ENCODE data around the gene CYP4F8. TPM values are rescaled to one million over a fixed set of nuclear protein-coding genes. Genes with fewer than 3 reads are reported as not detected.

CYP4F8 gene
- polyA plus RNA-seq, 1 of the 3 experiments (the other 2 are of a cell fraction): not detected

DNA sequence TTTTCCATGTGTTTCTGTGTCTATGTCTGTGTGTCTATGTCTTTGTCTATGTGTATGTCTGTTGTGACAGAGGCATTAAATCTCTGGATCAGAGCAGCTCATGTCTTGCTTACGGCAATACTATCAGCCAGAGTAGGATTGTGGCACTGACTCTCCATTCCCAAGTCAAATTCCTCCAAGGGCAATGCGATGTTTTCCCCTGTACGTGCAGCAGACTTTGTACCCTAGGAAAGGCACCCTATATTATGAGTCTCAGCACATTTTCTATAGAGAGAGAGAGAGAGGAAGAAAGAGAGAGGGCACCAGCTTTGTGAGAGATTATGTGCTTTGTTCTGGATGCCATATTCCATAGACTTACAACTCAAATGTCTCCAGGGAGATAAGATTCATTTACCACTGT lies 36.8 kb downstream of the CYP4F8 start (continued):
- no peak for TF ChIP-seq ZBTB33 (IDR thresholded peaks at IDR 0.05; ENCODE audit: borderline replicate concordance, low read depth)

DNA sequence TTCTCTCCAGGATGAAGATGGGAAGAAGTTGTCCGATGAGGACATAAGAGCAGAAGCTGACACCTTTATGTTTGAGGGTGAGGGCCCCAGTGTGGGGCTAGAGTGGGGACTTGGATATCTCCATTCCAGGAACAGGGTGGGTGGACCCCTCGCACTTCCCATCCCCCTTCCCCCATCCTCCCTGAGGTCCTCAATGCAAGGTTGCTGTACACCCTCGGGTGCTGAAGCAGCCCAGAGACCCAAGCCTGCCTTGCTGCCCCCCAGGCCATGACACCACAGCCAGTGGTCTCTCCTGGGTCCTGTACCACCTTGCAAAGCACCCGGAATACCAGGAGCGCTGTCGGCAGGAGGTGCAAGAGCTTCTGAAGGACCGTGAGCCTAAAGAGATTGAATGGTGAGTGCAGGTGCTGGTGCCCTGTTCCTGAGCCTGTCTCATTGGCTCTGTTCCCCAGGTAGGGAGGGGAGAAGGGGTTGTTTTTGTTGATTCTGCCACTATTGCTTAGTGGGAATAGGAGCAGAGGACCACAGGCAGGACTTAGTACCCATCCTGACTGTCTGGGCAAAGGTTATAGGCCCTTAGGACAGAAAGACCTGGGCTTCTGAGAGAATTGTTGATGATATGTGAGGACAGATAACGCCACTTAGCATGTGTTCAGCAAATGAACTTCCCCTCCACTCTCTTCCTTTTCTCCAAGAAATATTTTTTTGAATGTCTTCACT lies 37.7 kb downstream of the CYP4F8 start:
- ChIA-PET POLR2A (no interaction called here), CTCF (no interaction called here)
- Histone ChIP-seq H3K9me3 (no peaks in the 10 kb centered on the region), H3K27ac (ENCODE audit: low read depth in 2 of 2, low read length in 1 of 2) (no peak overlapping the region), H4K20me1 (ENCODE audit: insufficient read depth) (no peaks in the 10 kb centered on the region), H2AFZ (ENCODE audit: low read depth) (no peak overlapping the region), H3K9ac (no peak overlapping the region), H3F3A (replicated peaks; ENCODE audit: insufficient read depth) (no peaks in the 10 kb centered on the region), H3K4me1 (ENCODE audit: control insufficient read depth in 1 of 2, insufficient read depth in 2 of 2, low read depth in 1 of 2, low read length in 1 of 2) (no peaks in the 10 kb centered on the region), H3K4me2 (no peak overlapping the region), H3K36me3 (replicated peaks in 1 of 2; ENCODE audit: control insufficient read depth in 1 of 2, insufficient read depth in 2 of 2, low read length in 1 of 2) (no peaks in the 10 kb centered on the region), H3K9me2 (no peaks in the 10 kb centered on the region), H3K79me2 (ENCODE audit: insufficient read depth) (no peaks in the 10 kb centered on the region), H3K4me3 (ENCODE audit: low read depth in 2 of 2, low read length in 1 of 2) (no peak overlapping the region), H3K27me3 (ENCODE audit: insufficient read depth) (no peaks in the 10 kb centered on the region)
- 4% methylated on average over 6 of the region's 8 CpGs for WGBS (ENCODE audit: low lambda C conversion rate)
- TF ChIP-seq EP300 (IDR thresholded peaks at IDR 0.05; ENCODE audit: borderline replicate concordance in 1 of 2, low read depth in 1 of 2, low read length in 1 of 2): no peak
- TF ChIP-seq FOXJ3 (CRISPR knock-in tag; IDR thresholded peaks at IDR 0.05): no peak
- TF ChIP-seq, protein P1, sequence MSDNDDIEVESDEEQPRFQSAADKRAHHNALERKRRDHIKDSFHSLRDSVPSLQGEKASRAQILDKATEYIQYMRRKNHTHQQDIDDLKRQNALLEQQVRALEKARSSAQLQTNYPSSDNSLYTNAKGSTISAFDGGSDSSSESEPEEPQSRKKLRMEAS (IDR thresholded peaks at IDR 0.05; ENCODE audit: low read depth): no peak
- TF ChIP-seq, protein P2, sequence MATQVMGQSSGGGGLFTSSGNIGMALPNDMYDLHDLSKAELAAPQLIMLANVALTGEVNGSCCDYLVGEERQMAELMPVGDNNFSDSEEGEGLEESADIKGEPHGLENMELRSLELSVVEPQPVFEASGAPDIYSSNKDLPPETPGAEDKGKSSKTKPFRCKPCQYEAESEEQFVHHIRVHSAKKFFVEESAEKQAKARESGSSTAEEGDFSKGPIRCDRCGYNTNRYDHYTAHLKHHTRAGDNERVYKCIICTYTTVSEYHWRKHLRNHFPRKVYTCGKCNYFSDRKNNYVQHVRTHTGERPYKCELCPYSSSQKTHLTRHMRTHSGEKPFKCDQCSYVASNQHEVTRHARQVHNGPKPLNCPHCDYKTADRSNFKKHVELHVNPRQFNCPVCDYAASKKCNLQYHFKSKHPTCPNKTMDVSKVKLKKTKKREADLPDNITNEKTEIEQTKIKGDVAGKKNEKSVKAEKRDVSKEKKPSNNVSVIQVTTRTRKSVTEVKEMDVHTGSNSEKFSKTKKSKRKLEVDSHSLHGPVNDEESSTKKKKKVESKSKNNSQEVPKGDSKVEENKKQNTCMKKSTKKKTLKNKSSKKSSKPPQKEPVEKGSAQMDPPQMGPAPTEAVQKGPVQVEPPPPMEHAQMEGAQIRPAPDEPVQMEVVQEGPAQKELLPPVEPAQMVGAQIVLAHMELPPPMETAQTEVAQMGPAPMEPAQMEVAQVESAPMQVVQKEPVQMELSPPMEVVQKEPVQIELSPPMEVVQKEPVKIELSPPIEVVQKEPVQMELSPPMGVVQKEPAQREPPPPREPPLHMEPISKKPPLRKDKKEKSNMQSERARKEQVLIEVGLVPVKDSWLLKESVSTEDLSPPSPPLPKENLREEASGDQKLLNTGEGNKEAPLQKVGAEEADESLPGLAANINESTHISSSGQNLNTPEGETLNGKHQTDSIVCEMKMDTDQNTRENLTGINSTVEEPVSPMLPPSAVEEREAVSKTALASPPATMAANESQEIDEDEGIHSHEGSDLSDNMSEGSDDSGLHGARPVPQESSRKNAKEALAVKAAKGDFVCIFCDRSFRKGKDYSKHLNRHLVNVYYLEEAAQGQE (IDR thresholded peaks at IDR 0.05; ENCODE audit: low read depth, low read length): peak; percentile 66; the same call in 1 of the 2 replicates
- DNase-seq: no peak

DNA sequence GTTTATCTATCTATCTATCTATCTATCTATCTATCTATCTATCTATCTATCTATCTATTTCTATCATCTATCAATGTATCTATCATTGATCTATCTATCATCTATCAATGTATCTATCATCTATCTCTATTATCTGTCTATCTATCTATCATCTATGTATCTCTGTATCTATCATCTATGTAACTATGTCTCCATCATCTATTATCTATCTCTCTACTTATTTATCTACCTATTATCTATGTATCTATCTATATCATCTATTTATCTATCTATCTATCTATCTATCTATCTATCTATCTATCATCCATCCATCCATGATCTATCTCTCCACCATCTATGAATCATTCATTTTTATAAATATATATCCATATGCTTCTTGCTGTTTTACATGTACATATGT lies 41.4 kb downstream of the CYP4F8 start:
- Histone ChIP-seq H3K9me2 (no peaks in the 10 kb centered on the region), H3K4me3 (ENCODE audit: low read depth in 2 of 2, low read length in 1 of 2) (no peak overlapping the region), H3K4me2 (no peak overlapping the region), H2AFZ (ENCODE audit: low read depth) (no peak overlapping the region), H3K4me1 (ENCODE audit: control insufficient read depth in 1 of 2, insufficient read depth in 2 of 2, low read depth in 1 of 2, low read length in 1 of 2) (no peaks in the 10 kb centered on the region), H3K9me3 (no peaks in the 10 kb centered on the region), H3K79me2 (ENCODE audit: insufficient read depth) (no peaks in the 10 kb centered on the region), H3K36me3 (replicated peaks in 1 of 2; ENCODE audit: control insufficient read depth in 1 of 2, insufficient read depth in 2 of 2, low read length in 1 of 2) (no peaks in the 10 kb centered on the region), H4K20me1 (ENCODE audit: insufficient read depth) (no peaks in the 10 kb centered on the region), H3K9ac (no peak overlapping the region), H3K27ac (ENCODE audit: low read depth in 2 of 2, low read length in 1 of 2) (no peak overlapping the region), H3K27me3 (ENCODE audit: insufficient read depth) (no peaks in the 10 kb centered on the region), H3F3A (replicated peaks; ENCODE audit: insufficient read depth) (no peaks in the 10 kb centered on the region)
- ChIA-PET POLR2A (no interaction called here), CTCF (interaction anchor here (0.9 kb wide), 1 partner anchor 27 kb away, joined by 3 read pairs; no protein-coding TSS in a partner anchor)
- no peak for DNase-seq
- TF ChIP-seq, protein P2 (IDR thresholded peaks at IDR 0.05; ENCODE audit: low read depth, low read length): no peak
- TF ChIP-seq GATA2 (CRISPR knock-in tag; IDR thresholded peaks at IDR 0.05): no peak
- no peak for TF ChIP-seq USF1 (IDR thresholded peaks at IDR 0.05; ENCODE audit: borderline replicate concordance, low read depth)
- no peak for TF ChIP-seq FOXJ3 (CRISPR knock-in tag; IDR thresholded peaks at IDR 0.05)
- no peak for TF ChIP-seq JUND (IDR thresholded peaks at IDR 0.05)
- no peak for TF ChIP-seq ZBTB33 (IDR thresholded peaks at IDR 0.05; ENCODE audit: borderline replicate concordance, low read depth)
- no peak for TF ChIP-seq RCOR1 (IDR thresholded peaks at IDR 0.05; ENCODE audit: low read length)

Measured in SK-N-SH (cell line).